OCI-LY3 (cell line): ENCODE measurements around the gene NYNRIN.
A peak's percentile ranks its signal among the peaks of the same experiment; 100 is the strongest.

Source experiments
- H2AFZ ChIP-seq: fragments of 200-600, 300-600 bp; shearing (Covaris generic); 2 replicates; pipeline ENCODE4 v1.6.0; 2014; ENCODE audit warnings: antibody characterized with exemption, low read depth, low read length
- H3K27ac ChIP-seq: fragments of 200-600, 300-600 bp; sonication (generic); 2 replicates; pipeline ENCODE4 v1.5.1; 2014; ENCODE audit warnings: mild to moderate bottlenecking, low read length, moderate library complexity, mixed read lengths
- H3K27me3 ChIP-seq: fragments of 200-600, 300-600 bp; sonication (generic); 2 replicates; pipeline ENCODE4 v1.6.1; 2014; ENCODE audit warnings: low read depth, low read length, mixed read lengths
- H3K36me3 ChIP-seq: fragments of 200-600, 300-600 bp; sonication (generic); replicated peaks from 2 replicates; pipeline ENCODE3; 2014; ENCODE audit warnings: low read depth, low read length, mixed read lengths
- H3K4me1 ChIP-seq: fragments of 300-600, 200-600 bp; sonication (generic); 2 replicates; pipeline ENCODE4 v1.6.1; 2014; ENCODE audit warnings: low read length, mixed read lengths
- H3K4me2 ChIP-seq: fragments of 200-600, 300-600 bp; sonication (generic); 2 replicates; pipeline ENCODE4 v1.6.1; 2014; ENCODE audit warnings: low read length, mixed read lengths
- H3K4me3 ChIP-seq: fragments of 300-600, 200-600 bp; sonication (generic); 2 replicates; pipeline ENCODE4 v1.5.1; 2014; ENCODE audit warnings: antibody characterized with exemption, mild to moderate bottlenecking, low read length, moderate library complexity
- H3K79me2 ChIP-seq: fragments of 300-600, 200-600 bp; shearing (Covaris generic); 2 replicates; pipeline ENCODE4 v1.6.1; 2014; ENCODE audit warnings: mild to moderate bottlenecking, low read length, mixed read lengths
- H3K9ac ChIP-seq: fragments of 300-600, 200-600 bp; shearing (Covaris generic); 2 replicates; pipeline ENCODE4 v1.6.0; 2014; ENCODE audit warnings: mild to moderate bottlenecking, low read length, moderate library complexity
- H3K9me3 ChIP-seq: fragments of 200-600, 300-600 bp; shearing (Covaris generic); 2 replicates; pipeline ENCODE4 v1.6.1; 2014; ENCODE audit warnings: low read length, mixed read lengths; ENCODE audit not compliant: insufficient read depth
- H4K20me1 ChIP-seq: fragments of 200-600, 300-600 bp; sonication (generic); 2 replicates; pipeline ENCODE4 v1.6.1; 2016; ENCODE audit warnings: low read length, mixed read lengths; ENCODE audit not compliant: insufficient read depth
- EZH2phosphoT487 ChIP-seq: fragments of 200-600 bp; shearing (Covaris generic); IDR thresholded peaks from 2 replicates; pipeline ENCODE4 v1.6.1; 2018; ENCODE audit warnings: antibody characterized with exemption, mixed run types, low read depth
- TF ChIP-seq, protein P1 (sequence below): fragments of 200-600, 300-600 bp; sonication (generic); IDR thresholded peaks from 2 replicates; pipeline ENCODE4 v1.5.1; 2014; ENCODE audit warnings: antibody characterized with exemption, low read length, low read depth

NYNRIN gene

DNA sequence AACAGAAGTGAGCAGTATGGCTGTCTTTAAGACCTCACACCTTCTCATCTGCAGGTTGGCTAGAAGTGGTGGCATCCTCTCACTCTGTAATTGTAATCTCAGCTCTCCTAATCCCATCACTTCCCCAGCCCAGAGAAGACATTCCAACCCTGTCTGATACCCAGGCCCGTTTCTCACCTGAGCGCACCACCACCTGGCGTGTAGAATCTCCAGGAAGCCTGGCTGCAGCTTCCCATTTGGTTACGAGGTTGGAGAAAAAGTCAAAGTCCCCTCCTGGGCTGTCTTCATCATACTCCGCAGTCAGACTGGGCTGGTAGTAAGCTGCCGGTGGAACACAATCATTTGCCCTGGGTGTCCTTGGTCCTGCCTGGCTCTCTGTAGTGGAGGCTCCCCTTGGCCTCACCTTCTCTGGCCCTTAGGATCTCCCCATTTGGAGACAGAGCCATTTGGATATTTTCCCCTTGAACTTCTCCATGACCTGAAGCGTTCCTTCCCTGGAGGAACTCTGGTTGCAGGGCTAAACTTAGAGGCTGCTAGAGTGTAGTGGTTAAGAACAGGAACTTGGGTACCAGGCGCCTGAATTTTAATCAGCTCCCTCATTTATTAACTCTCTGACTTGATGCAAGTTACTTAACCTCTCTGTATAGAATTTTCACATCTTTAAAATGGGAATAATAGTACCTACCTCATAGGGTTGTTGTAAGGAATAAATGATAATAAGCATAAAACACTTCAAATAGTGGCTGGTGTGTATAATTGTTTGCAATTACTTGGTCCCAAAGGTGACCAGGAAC, 42.0 kb downstream of the NYNRIN start:
- TF ChIP-seq EZH2phosphoT487 = no peak
- TF ChIP-seq, protein P1, sequence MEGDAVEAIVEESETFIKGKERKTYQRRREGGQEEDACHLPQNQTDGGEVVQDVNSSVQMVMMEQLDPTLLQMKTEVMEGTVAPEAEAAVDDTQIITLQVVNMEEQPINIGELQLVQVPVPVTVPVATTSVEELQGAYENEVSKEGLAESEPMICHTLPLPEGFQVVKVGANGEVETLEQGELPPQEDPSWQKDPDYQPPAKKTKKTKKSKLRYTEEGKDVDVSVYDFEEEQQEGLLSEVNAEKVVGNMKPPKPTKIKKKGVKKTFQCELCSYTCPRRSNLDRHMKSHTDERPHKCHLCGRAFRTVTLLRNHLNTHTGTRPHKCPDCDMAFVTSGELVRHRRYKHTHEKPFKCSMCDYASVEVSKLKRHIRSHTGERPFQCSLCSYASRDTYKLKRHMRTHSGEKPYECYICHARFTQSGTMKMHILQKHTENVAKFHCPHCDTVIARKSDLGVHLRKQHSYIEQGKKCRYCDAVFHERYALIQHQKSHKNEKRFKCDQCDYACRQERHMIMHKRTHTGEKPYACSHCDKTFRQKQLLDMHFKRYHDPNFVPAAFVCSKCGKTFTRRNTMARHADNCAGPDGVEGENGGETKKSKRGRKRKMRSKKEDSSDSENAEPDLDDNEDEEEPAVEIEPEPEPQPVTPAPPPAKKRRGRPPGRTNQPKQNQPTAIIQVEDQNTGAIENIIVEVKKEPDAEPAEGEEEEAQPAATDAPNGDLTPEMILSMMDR = no peak
- Histone ChIP-seq H3K9ac (no peak overlapping the region), H3K27ac (no peak overlapping the region), H4K20me1 (no peaks in the 10 kb centered on the region), H3K79me2 (peaks cover 27% of the 10 kb centered on the region), H3K27me3 (no peaks in the 10 kb centered on the region), H3K36me3 (peaks cover 48% of the 10 kb centered on the region), H3K4me1 (peaks cover 12% of the 10 kb centered on the region), H3K4me3 (no peak overlapping the region), H3K4me2 (0 out of 2 replicates have a peak overlapping the region, but pooled peaks have one; percentile 98), H2AFZ (no peak overlapping the region), H3K9me3 (no peaks in the 10 kb centered on the region)

DNA sequence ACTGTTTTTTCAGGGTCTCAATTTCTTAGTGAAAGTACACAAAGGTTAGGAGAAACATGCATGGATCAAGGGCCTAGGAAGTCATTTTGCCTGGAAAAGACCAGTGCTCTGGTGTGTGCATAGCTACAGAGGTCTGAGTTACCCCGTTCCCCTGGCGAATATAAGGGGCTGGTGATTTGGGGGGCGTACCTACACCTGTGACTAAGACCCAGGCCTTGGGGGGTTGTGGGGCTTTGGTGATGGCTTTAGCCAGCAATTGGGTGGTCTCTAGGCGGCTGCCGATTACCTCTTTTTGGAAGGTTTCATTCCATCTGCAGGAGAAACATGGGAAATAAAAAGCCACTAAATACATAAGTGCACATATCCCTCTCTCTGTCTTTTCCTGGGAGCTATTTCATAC, 42.7 kb downstream of the NYNRIN start:
- peaks cover 27% of the 10 kb centered on the region for H3K79me2 ChIP-seq
- no peak overlapping the region for H2AFZ ChIP-seq
- peak overlapping the region; percentile 85; the same call in 1 of the 2 replicates for H3K27ac ChIP-seq
- no peaks in the 10 kb centered on the region for H4K20me1 ChIP-seq
- peak overlapping the region; percentile 95 for H3K4me3 ChIP-seq
- H3K27me3 ChIP-seq = no peaks in the 10 kb centered on the region
- TF ChIP-seq EZH2phosphoT487 = no peak
- TF ChIP-seq, protein P1 = no peak
- H3K36me3 ChIP-seq = peaks cover 41% of the 10 kb centered on the region
- peak overlapping the region; percentile 99 for H3K9ac ChIP-seq
- no peaks in the 10 kb centered on the region for H3K9me3 ChIP-seq
- H3K4me2 ChIP-seq = peak overlapping the region; percentile 98
- H3K4me1 ChIP-seq = peaks cover 12% of the 10 kb centered on the region

DNA sequence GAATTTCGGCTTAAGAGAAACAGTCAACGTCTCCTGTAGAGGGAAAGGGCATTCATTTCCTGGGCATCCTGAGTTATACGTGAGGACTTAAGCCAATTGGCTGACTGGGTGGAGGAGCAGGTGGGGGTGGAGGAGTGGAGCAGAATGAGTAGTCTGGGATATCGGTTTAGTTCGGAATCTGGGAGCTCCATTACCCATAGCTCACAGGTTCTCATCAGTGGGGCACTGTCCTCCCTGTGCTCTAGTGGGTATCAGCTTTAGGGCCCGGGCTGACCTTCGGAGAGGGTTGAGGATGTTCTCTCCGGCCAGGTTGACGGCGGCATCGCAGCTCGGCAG, 43.1 kb downstream of the NYNRIN start:
- Histone ChIP-seq H3K9ac (peak overlapping the region; percentile 99), H3K79me2 (peaks cover 27% of the 10 kb centered on the region), H3K27me3 (no peaks in the 10 kb centered on the region), H3K27ac (peak overlapping the region; percentile 85), H4K20me1 (no peaks in the 10 kb centered on the region), H3K4me1 (peaks cover 12% of the 10 kb centered on the region), H3K4me2 (peak overlapping the region; percentile 98), H3K4me3 (peak overlapping the region; percentile 95), H3K9me3 (no peaks in the 10 kb centered on the region), H3K36me3 (peaks cover 40% of the 10 kb centered on the region), H2AFZ (no peak overlapping the region)
- no peak for TF ChIP-seq EZH2phosphoT487
- TF ChIP-seq, protein P1 = no peak

DNA sequence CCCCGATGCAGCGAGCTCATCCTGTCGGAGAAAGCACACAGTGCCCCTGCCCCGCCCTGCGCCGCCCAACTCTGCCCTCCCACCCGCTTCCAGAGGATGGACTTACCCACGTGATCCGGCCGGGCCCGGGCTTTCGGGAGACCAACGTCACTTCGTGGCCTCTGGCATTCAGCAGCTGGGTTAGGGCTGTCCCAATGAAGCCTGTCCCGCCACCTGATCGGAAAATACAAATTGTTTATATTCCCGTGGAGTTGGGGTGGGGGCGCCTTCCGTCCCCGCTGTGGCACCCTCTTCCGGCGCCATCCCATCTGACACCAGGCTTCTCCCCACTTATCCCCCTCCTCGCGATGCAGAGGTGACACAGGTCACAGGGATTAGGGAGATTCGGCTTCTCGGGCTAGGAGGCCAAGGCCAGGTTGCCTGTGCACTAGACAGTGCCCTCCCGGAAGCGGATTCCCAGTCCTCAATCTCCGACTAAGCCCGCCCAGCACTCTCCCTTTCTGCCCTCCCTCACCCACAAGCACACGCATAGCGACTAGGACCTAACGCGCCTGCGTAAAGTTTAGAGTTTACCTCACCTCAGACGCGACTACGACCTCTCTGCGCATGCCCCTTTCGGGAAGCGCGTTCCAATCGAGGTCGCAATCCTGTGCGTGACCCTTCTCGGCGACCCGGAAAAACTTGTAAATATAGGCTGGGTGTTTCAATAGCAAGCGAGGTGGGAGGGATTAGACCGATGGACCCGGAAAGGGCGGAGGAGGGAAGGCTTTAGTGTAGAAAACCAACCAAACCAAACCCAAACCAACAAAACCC, 43.6 kb downstream of the NYNRIN start, which contains the start of gene SDR39U1:
Gene SDR39U1 (minus strand): TSS at position 537 of the 813 bp plus-strand sequence. CDS start 7 bp downstream, at position 530.
- Histone ChIP-seq H4K20me1 (no peaks in the 10 kb centered on the region), H3K9me3 (no peaks in the 10 kb centered on the region), H3K4me3 (peak within 1 kb of the TSS; percentile 95), H3K9ac (peak within 1 kb of the TSS; percentile 99), H3K4me1 (peaks cover 12% of the 10 kb centered on the region), H3K36me3 (peaks cover 34% of the 10 kb centered on the region), H3K27me3 (no peaks in the 10 kb centered on the region), H2AFZ (peak within 1 kb of the TSS; percentile 79), H3K4me2 (peak within 1 kb of the TSS; percentile 98), H3K27ac (peak within 1 kb of the TSS; percentile 85), H3K79me2 (peaks cover 27% of the 10 kb centered on the region)
- TF ChIP-seq EZH2phosphoT487 = no peak
- TF ChIP-seq, protein P1 = no peak; the same call in 1 of the 2 replicates
